GM19099 (cell line): ENCODE results near the gene CCDC134.
A peak's percentile ranks its signal among the peaks of the same experiment; 100 is the strongest.

Source experiments
- POLR2A ChIP-seq: IDR thresholded peaks from 3 replicates; pipeline ENCODE4 v1.6.1; 2011; ENCODE audit warnings: low read depth; ENCODE audit not compliant: insufficient read length; ENCODE audit errors: extremely low read depth

The CCDC134 gene

GRCh38 chr22:41777749-41778425, 22.6 kb upstream of the CCDC134 start:
- no peak for TF ChIP-seq POLR2A

GRCh38 chr22:41779929-41780505, 20.5 kb upstream of the CCDC134 start:
- TF ChIP-seq POLR2A, result no peak

DNA sequence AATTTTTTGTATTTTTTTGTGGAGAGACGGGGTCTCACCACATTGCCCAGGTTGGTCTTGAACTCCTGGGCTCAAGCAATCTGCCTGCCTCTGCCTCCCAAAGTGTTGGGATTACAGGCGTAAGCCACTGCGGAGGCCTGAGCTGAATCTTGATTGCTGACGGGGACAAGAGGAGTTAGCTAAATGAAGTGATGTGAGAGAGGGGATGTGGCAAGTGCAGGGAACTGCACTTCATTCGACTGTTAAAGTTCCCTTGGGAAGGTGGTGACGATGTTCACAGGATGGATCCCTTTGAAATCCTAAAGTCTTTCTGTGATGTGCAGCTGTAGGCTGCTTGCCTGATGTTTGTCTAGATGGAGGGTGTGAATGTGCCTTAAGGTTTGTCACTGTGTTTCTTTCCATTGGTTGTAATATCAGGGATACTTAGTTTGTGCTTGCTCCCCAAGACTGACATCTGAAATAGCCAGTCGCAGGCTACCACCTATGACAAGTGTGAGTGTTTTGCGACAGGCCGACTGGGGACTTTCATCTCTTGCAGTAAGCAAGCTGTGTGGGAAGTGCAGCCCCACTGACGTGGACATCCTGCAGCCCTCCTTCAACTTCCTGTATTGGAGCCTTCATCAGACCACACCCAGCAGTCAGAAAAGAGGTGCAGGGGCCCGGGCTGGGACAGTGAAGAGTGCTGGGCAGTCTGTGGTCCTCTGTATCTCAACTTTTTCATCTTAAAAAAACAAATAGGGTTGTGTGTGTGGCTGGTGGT, 19.6 kb upstream of the CCDC134 start:
- peak; percentile 82 for TF ChIP-seq POLR2A

GRCh38 chr22:41781507-41781906, 19.0 kb upstream of the CCDC134 start:
- no peak for TF ChIP-seq POLR2A

DNA sequence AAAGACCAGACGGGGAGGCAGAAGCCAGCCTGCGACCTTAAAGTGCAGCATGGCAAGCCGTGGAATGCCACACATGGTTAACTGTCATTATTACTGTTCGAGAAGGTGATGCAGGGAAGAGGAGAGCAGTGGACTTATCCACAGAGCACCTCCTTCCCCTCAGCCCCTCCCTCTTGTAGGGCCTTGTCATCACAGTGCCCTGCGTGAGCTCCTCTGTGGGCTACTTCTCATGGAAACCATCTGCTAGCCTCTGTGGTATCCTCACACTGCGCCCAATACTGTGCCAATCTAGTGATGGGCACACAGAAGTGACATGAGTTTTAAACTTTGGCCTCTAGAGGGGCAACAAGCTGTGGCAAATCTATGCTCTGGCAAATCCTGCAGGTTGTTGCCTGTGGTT, 18.2 kb upstream of the CCDC134 start:
- TF ChIP-seq POLR2A, result no peak

DNA sequence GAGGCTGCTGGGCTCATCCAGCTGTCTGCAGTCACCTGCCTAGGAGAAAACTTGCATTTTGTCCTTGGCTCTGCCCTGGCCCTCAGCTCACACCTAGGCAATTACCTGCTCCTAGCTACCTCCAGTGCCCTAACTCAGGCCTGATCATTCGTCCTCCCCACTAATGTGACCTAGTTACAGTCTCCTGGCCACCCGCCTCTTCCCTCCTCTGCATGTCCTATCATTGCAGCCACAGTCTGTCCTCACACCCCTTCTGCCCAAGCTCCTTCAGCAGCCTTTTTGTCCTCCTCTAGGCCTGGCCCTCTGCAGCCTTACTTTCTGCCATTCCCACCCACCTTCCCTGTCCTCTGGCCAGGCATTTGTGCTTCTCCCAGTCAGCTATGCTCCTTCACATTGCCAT, 17.7 kb upstream of the CCDC134 start:
- TF ChIP-seq POLR2A, result no peak

DNA sequence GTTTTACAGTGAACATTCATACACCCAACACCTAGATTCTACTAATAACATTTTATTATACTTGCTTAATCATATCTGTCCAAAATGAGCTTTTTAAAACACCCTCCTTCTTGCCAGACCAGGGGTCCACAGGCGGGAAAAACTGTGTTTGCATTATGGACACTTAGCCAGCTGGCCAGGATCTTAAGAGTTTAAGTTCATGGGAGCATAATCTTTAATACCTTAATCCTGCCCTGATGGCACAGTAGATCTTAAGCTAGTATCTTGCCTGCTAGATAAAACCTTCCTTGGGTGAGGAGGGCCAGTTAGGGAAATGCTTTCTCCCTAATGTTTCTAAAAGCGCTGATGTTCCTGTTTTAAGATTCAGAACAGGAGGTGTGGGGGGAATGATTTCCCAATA, 13.1 kb upstream of the CCDC134 start:
- TF ChIP-seq POLR2A, result no peak

DNA sequence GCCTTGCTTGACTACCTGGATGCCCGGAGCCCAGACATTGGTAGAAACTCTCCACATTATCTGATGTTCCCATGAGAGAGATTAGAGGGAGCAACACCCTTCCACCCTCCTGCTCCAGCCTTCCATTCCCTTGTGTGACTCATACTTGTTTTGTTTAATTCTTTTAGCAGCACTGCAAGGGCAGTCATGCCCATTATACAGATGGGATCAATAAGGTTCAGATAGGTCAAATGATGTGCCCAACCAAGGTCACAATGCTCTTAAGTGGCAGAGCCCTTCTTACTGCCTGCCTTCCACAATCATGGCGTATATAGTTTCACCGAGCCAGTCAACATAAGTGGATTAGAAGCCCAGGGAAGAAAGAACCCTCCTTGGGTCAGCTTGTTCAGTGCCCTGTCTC, 6.6 kb upstream of the CCDC134 start:
- TF ChIP-seq POLR2A, result no peak

- no peak for TF ChIP-seq POLR2A
Measured at GRCh38 chr22:41798736-41799135, 1.7 kb upstream of the CCDC134 start.

- TF ChIP-seq POLR2A, result no peak
Measured at GRCh38 chr22:41799486-41800347, 762 bp upstream of the CCDC134 start.

DNA sequence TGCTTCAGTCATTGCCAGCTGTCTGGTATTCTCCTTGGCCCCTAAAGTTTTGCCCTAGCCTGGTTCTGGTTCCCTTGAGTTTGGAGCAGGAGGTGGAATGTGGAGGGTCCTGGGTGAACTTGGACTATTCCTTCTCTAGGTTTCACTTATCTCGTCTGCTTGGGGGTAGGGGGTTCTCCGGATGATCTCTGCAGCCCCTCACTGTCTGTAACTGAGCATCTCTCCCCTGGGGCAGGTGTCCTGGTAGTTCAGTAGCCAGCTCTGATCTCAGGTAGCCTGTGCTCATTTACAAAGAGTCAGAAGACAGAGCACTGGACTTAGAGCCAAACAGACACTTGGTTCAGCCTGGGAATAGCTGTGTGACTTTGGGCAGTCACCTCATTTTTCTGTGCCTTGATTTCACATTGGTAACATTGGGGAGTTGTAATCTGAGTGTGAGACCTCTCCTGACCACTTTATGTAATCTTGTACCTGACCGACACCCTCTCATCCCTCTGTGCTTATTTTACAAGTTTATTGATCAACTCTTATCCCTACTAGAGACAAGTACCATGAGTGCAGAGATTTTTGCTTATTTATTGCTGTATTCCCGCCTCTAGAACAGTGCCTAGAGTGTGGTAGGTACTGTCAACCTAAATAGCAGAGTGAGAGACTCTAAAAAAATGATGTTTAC, 804 bp downstream of the CCDC134 start:
- TF ChIP-seq POLR2A, result no peak

DNA sequence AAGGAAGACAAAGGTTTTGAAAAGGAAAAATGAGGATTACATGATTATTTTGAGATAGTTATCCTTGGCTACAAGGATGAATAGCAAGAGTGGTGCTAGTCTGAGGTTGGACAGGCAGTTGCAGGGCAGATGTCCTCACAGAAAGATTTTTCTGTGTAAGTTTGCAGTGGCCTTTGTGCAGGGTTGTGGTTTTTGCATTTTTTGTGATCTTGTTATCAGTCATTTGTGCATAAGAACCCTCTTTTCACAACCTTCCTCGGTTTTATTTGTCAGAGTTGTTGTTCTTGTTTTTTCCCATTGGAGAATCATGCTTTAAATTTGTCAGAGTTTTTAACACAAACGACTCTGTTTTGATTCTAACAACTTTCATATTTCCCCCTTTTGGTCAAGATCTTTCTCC, 1.4 kb downstream of the CCDC134 start:
- no peak for TF ChIP-seq POLR2A

- no peak for TF ChIP-seq POLR2A
Measured at GRCh38 chr22:41805639-41806038, 5.2 kb downstream of the CCDC134 start.

- TF ChIP-seq POLR2A, result no peak
Measured at GRCh38 chr22:41808400-41808799, 7.9 kb downstream of the CCDC134 start.

DNA sequence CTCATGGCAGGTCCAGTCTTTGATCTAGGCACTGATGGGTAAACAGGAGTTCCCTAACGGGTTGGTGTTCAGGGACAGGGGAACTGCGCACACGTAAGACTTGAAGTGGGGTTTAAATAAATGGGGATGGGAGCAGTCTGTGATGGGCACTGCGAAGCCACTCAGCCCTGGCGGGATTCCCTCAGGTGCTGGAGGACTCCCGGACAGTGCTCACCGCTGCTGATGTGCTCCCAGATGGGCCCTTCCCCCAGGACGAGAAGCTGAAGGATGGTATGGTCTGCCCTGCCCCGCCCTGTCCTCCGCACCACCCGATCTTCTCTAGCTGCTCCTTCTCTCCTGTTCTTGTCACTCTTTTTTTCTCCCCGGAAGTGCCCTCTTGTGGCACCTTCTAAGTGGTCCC, 9.5 kb downstream of the CCDC134 start:
- TF ChIP-seq POLR2A, result no peak

GRCh38 chr22:41812805-41813545, 12.5 kb downstream of the CCDC134 start:
- no peak for TF ChIP-seq POLR2A
